IgD-negative memory B cell (primary cell): ENCODE results near the gene THUMPD3. TPM values are rescaled to one million over a fixed set of nuclear protein-coding genes. Genes with fewer than 3 reads are reported as not detected.

Experiments
- polyA plus RNA-seq: library from polyadenylated mRNA; unstranded; fragments of 300-500 nt; fragmentation: Illumina TruSeq; gene quantifications from one replicate; pipeline ENCODE4 v1.2.3, GENCODE V29; 2021

The THUMPD3 gene
- polyA plus RNA-seq, 1 donor from 2014 or later: 17.9 TPM

Other genes with a start within 250 kb of the THUMPD3 start
- gene SRGAP3, start 113.4 kb upstream of the THUMPD3 start, polyA plus RNA-seq: 0.24 TPM
- 57.3 TPM for gene SETD5, start 34.6 kb downstream of the THUMPD3 start, polyA plus RNA-seq
- gene LHFPL4, start 190.8 kb downstream of the THUMPD3 start, polyA plus RNA-seq: not detected